LHCN-M2 (cell line): ENCODE data around the gene TMEM87B. TPM values are rescaled to one million over a fixed set of nuclear protein-coding genes. Genes with fewer than 3 reads are reported as not detected.

Experiments used
- DNase-seq: peaks from one replicate; pipeline ENCODE4 v3.0.0-alpha.2; 2012; ENCODE audit warnings: low read depth
- total RNA-seq: library from RNA; depleted of rRNA; stranded (reverse); fragments of >200 nt; gene quantifications from 2 replicates; pipeline ENCODE4 v1.2.3, GENCODE V29; 2014

Gene TMEM87B
- total RNA-seq, 1 experiment from 2014 or later, result 27.4 TPM

GRCh38 chr2:112150447-112150846 lies 95.4 kb downstream of the TMEM87B start:
- DNase-seq, result peak; percentile 91

- DNase-seq, result no peak
Measured at GRCh38 chr2:112150851-112151250, 95.8 kb downstream of the TMEM87B start.

- DNase-seq, result no peak
Measured at GRCh38 chr2:112151271-112151670, 96.2 kb downstream of the TMEM87B start.

- DNase-seq, result peak; percentile 45
Measured at GRCh38 chr2:112151701-112152440, 96.8 kb downstream of the TMEM87B start.

- peak; percentile 35 for DNase-seq
Measured at GRCh38 chr2:112152476-112153178, 97.6 kb downstream of the TMEM87B start.

- DNase-seq, result peak; percentile 64
Measured at GRCh38 chr2:112153179-112153490, 98.1 kb downstream of the TMEM87B start.

GRCh38 chr2:112153501-112153900 lies 98.4 kb downstream of the TMEM87B start:
- peak; percentile 34 for DNase-seq

- peak; percentile 24 for DNase-seq
Measured at GRCh38 chr2:112154246-112155117, 99.4 kb downstream of the TMEM87B start.

GRCh38 chr2:112155331-112156151 lies 100.5 kb downstream of the TMEM87B start:
- peak; percentile 46 for DNase-seq

GRCh38 chr2:112156152-112156986 lies 101.3 kb downstream of the TMEM87B start:
- peak; percentile 81 for DNase-seq

- peak; percentile 38 for DNase-seq
Measured at GRCh38 chr2:112157472-112157871, 102.4 kb downstream of the TMEM87B start.

- peak; percentile 77 for DNase-seq
Measured at GRCh38 chr2:112159454-112159921, 104.4 kb downstream of the TMEM87B start.

- DNase-seq, result no peak
Measured at GRCh38 chr2:112160283-112161250, 105.5 kb downstream of the TMEM87B start.

GRCh38 chr2:112161431-112162145 lies 106.5 kb downstream of the TMEM87B start:
- no peak for DNase-seq

GRCh38 chr2:112162341-112162740 lies 107.3 kb downstream of the TMEM87B start:
- DNase-seq, result no peak

GRCh38 chr2:112162956-112163355 lies 107.9 kb downstream of the TMEM87B start:
- no peak for DNase-seq

- DNase-seq, result peak; percentile 64
Measured at GRCh38 chr2:112163541-112163981, 108.5 kb downstream of the TMEM87B start.

GRCh38 chr2:112164876-112165275 lies 109.8 kb downstream of the TMEM87B start:
- no peak for DNase-seq
